A673 (cell line): ENCODE results near the gene TMEFF1. TPM values are rescaled to one million over a fixed set of nuclear protein-coding genes. Genes with fewer than 3 reads are reported as not detected.
A peak's percentile ranks its signal among the peaks of the same experiment; 100 is the strongest.

ENCODE experiments used
- BruUV-seq: library from RNA; stranded (reverse); fragments of 400-500 nt; replicated peaks from 2 replicates; lab custom pipeline; 2021; lab: Mats Ljungman, UMichigan
- CTCF ChIA-PET: fragments of 300-600 bp; sonication (Branson Sonifier 250); formaldehyde crosslinking; loops from one replicate; lab custom pipeline; 2022; ENCODE audit warnings: antibody characterized with exemption; lab: Charles Lee
- POLR2A ChIA-PET: fragments of 300-600 bp; sonication (Branson Sonifier 250); formaldehyde crosslinking; loops from one replicate; lab custom pipeline; 2022; ENCODE audit warnings: antibody characterized with exemption; ENCODE audit not compliant: low non-redundant PET; lab: Charles Lee
- DNase-seq: peaks from one replicate; pipeline ENCODE4 v3.0.0-alpha.2; 2015; ENCODE audit warnings: low spot score
- H3K27ac ChIP-seq: fragments of 200-600 bp; sonication (generic); 2 replicates; pipeline ENCODE4 v1.5.1; 2016; ENCODE audit warnings: mixed run types, low read depth, mild to moderate bottlenecking, mixed read lengths, antibody characterized with exemption, low read length; ENCODE audit not compliant: poor library complexity, severe bottlenecking
- H3K27me3 ChIP-seq: fragments of 200-600 bp; sonication (generic); replicated peaks from 2 replicates; pipeline ENCODE4 v1.6.1; 2017; ENCODE audit warnings: mixed run types, low read depth, mild to moderate bottlenecking, mixed read lengths, antibody characterized with exemption, low read length; ENCODE audit not compliant: insufficient read depth, poor library complexity
- H3K36me3 ChIP-seq: fragments of 200-600 bp; sonication (generic); 2 replicates; pipeline ENCODE4 v1.6.1; 2016; ENCODE audit warnings: mixed run types, mild to moderate bottlenecking, mixed read lengths, antibody characterized with exemption, low read length; ENCODE audit not compliant: insufficient read depth, poor library complexity, severe bottlenecking
- H3K4me1 ChIP-seq: fragments of 200-600 bp; sonication (generic); 2 replicates; pipeline ENCODE4 v1.6.1; 2017; ENCODE audit warnings: mixed run types, mild to moderate bottlenecking, mixed read lengths, antibody characterized with exemption, low read length; ENCODE audit not compliant: insufficient read depth, poor library complexity, severe bottlenecking
- H3K4me3 ChIP-seq: fragments of 200-600 bp; sonication (generic); 2 replicates; pipeline ENCODE4 v1.5.1; 2016; ENCODE audit warnings: low read depth, mixed run types, mild to moderate bottlenecking, mixed read lengths, low read length; ENCODE audit not compliant: poor library complexity, severe bottlenecking
- H3K9me3 ChIP-seq: fragments of 200-600 bp; sonication (generic); 2 replicates; pipeline ENCODE4 v1.6.1; 2016; ENCODE audit warnings: mixed run types, low read depth, mild to moderate bottlenecking, mixed read lengths, antibody characterized with exemption, low read length; ENCODE audit not compliant: poor library complexity, severe bottlenecking
- EZH2 ChIP-seq: fragments of 200-600 bp; sonication (generic); IDR thresholded peaks from 2 replicates; pipeline ENCODE4 v1.6.1; 2017; ENCODE audit warnings: borderline replicate concordance, low read depth, mild to moderate bottlenecking, mixed read lengths, antibody characterized with exemption, low read length; ENCODE audit not compliant: poor library complexity, severe bottlenecking
- intact Hi-C: fragments of 100-400 bp; cut with micrococcal nuclease; formaldehyde crosslinking; loops from one replicate; pipeline ENCODE4 v1.10.0; 2022; ENCODE audit not compliant: unreplicated experiment
- total RNA-seq: library from RNA; stranded (reverse); gene quantifications from 2 replicates; pipeline ENCODE4 v1.2.3, GENCODE V29; 2021
- TF ChIP-seq, protein P1 (sequence below): fragments of 300-800, 200-600 bp; sonication (generic); conservative IDR thresholded peaks from 2 replicates; pipeline ENCODE4 v1.5.1; 2017; ENCODE audit warnings: low read depth, mild to moderate bottlenecking, antibody characterized with exemption, low read length, moderate library complexity, mixed read lengths

Gene TMEFF1
- total RNA-seq, 1 experiment from 2014 or later, result 19.1 TPM

- BruUV-seq, result no TSS peak
- no peak overlapping the region for H3K27ac ChIP-seq
- H3K9me3 ChIP-seq, result no peaks in the 10 kb centered on the region
- H3K36me3 ChIP-seq, result no peaks in the 10 kb centered on the region
- CTCF ChIA-PET, result interaction anchor here (0.8 to 3.2 kb wide), 4 partner anchors 112 to 1417 kb away, joined by 3 to 37 read pairs (median 8); no protein-coding TSS in a partner anchor
- no peak overlapping the region for H3K4me3 ChIP-seq
- intact Hi-C loops, result loop anchor here (1.0 to 5.0 kb wide), 2 partner anchors 709 to 785 kb away; partner anchors contain the start of gene BAAT
- POLR2A ChIA-PET, result no interaction called here
- DNase-seq, result peak; percentile 72
- H3K4me1 ChIP-seq, result no peaks in the 10 kb centered on the region
- no peak for TF ChIP-seq EZH2
- TF ChIP-seq, protein P1, sequence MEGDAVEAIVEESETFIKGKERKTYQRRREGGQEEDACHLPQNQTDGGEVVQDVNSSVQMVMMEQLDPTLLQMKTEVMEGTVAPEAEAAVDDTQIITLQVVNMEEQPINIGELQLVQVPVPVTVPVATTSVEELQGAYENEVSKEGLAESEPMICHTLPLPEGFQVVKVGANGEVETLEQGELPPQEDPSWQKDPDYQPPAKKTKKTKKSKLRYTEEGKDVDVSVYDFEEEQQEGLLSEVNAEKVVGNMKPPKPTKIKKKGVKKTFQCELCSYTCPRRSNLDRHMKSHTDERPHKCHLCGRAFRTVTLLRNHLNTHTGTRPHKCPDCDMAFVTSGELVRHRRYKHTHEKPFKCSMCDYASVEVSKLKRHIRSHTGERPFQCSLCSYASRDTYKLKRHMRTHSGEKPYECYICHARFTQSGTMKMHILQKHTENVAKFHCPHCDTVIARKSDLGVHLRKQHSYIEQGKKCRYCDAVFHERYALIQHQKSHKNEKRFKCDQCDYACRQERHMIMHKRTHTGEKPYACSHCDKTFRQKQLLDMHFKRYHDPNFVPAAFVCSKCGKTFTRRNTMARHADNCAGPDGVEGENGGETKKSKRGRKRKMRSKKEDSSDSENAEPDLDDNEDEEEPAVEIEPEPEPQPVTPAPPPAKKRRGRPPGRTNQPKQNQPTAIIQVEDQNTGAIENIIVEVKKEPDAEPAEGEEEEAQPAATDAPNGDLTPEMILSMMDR, result peak; percentile 78
- no peaks in the 10 kb centered on the region for H3K27me3 ChIP-seq
Observed at GRCh38 chr9:100602342-100602801, 129.4 kb downstream of the TMEFF1 start.

DNA sequence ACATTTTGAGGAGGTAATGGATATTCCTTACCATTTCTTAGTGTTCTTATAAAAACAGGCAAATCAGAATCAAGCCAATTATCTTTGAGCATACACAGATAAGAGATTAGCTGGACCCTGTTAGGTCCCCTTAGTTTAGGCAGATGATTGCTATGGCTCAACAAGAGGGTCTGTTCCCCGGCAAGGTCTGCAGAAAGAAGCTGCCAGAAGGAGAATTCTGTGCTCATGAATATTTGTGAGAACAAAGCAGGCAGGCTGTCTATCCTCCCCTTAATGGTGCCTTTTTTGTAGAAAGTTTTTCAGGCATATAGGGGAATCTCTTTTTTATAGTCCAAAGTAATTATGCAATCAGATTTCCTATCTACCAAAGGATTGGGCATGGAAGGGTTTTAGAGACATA, 132.5 kb downstream of the TMEFF1 start:
- POLR2A ChIA-PET, result no interaction called here

DNA sequence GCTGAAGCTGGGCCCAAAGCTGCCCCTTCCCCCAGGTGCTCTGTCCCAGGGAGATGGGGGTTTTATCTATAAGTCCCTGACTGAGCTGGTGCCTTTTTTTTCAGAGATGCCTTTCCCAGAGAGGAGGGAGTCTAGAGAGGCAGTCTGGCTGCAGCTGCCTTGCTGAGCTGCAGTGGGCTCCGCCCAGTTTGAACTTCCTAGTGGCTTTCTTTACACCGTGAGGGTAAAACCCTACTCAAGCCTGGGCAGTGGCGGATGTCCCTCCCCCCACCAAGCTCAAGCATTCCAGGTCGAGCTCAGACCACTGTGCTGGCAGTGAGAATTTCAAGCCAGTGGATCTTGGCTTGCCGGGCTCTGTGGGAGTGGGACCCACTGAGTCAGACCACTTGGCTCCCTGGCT, 146.2 kb downstream of the TMEFF1 start:
- ChIA-PET CTCF (no interaction called here), POLR2A (no interaction called here)
- Histone ChIP-seq H3K9me3 (no peaks in the 10 kb centered on the region), H3K36me3 (no peaks in the 10 kb centered on the region), H3K4me1 (no peaks in the 10 kb centered on the region), H3K4me3 (no peak overlapping the region), H3K27me3 (no peaks in the 10 kb centered on the region), H3K27ac (no peak overlapping the region)
- no peak for DNase-seq
- intact Hi-C loops, result no loop called here
- no peak for TF ChIP-seq EZH2
- TF ChIP-seq, protein P1, result no peak
- BruUV-seq, result no TSS peak

More for the DNA sequence above, 132.5 kb downstream of the TMEFF1 start:
- peaks cover 7% of the 10 kb centered on the region for H3K27me3 ChIP-seq
- BruUV-seq, result no TSS peak
- H3K27ac ChIP-seq, result no peak overlapping the region
- CTCF ChIA-PET, result interaction anchor here (0.6 kb wide), 1 partner anchor 32 kb away, joined by 6 read pairs; no protein-coding TSS in a partner anchor
- no peak for TF ChIP-seq EZH2
- TF ChIP-seq, protein P1, result no peak
- no peak overlapping the region for H3K4me3 ChIP-seq
- no peaks in the 10 kb centered on the region for H3K36me3 ChIP-seq
- no peak for DNase-seq
- intact Hi-C loops, result no loop called here
- no peaks in the 10 kb centered on the region for H3K4me1 ChIP-seq
- H3K9me3 ChIP-seq, result no peaks in the 10 kb centered on the region
